ENCODE data around the gene SCAP. TPM values are rescaled to one million over a fixed set of nuclear protein-coding genes. Genes with fewer than 3 reads are reported as not detected.

Gene SCAP
- total and polyA plus RNA-seq, 2 of the 13 experiments (the other 11 are each of a cell fraction or from before 2014, with no cell fraction given) = 40.4 to 53.3 TPM

GRCh38 chr3:47522082-47522987 is 46.6 kb upstream of the SCAP start (continued):
- TF ChIP-seq ZNF292 (CRISPR knock-in tag; IDR thresholded peaks at IDR 0.05; ENCODE audit: borderline replicate concordance, low read depth) = peak; percentile 80; the same call in 1 of the 2 replicates
- peak; percentile 57; the same call in 1 of the 2 replicates for TF ChIP-seq NFKBIZ (CRISPR knock-in tag; IDR thresholded peaks at IDR 0.05)
- TF ChIP-seq, protein P1, sequence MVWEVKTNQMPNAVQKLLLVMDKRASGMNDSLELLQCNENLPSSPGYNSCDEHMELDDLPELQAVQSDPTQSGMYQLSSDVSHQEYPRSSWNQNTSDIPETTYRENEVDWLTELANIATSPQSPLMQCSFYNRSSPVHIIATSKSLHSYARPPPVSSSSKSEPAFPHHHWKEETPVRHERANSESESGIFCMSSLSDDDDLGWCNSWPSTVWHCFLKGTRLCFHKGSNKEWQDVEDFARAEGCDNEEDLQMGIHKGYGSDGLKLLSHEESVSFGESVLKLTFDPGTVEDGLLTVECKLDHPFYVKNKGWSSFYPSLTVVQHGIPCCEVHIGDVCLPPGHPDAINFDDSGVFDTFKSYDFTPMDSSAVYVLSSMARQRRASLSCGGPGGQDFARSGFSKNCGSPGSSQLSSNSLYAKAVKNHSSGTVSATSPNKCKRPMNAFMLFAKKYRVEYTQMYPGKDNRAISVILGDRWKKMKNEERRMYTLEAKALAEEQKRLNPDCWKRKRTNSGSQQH (CRISPR knock-in tag; IDR thresholded peaks at IDR 0.05; ENCODE audit: low read depth) = 0 out of 2 replicates have a peak, but pooled peaks have one; percentile 44
- TF ChIP-seq ERF (CRISPR knock-in tag; IDR thresholded peaks at IDR 0.05) = peak; percentile 64; the same call in 1 of the 2 replicates
- TF ChIP-seq HNF4A (CRISPR knock-in tag; IDR thresholded peaks at IDR 0.05) = no peak
- TF ChIP-seq THAP11 (CRISPR knock-in tag; IDR thresholded peaks at IDR 0.05) = peak; percentile 70
- TF ChIP-seq MATR3 (CRISPR knock-in tag; IDR thresholded peaks at IDR 0.05) = no peak
- TF ChIP-seq ZNF776 (CRISPR knock-in tag; IDR thresholded peaks at IDR 0.05) = peak; percentile 56; the same call in 1 of the 2 replicates
- TF ChIP-seq ONECUT2 (CRISPR knock-in tag; IDR thresholded peaks at IDR 0.05) = no peak
- TF ChIP-seq, protein P2, sequence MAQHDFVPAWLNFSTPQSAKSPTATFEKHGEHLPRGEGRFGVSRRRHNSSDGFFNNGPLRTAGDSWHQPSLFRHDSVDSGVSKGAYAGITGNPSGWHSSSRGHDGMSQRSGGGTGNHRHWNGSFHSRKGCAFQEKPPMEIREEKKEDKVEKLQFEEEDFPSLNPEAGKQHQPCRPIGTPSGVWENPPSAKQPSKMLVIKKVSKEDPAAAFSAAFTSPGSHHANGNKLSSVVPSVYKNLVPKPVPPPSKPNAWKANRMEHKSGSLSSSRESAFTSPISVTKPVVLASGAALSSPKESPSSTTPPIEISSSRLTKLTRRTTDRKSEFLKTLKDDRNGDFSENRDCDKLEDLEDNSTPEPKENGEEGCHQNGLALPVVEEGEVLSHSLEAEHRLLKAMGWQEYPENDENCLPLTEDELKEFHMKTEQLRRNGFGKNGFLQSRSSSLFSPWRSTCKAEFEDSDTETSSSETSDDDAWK (CRISPR knock-in tag; IDR thresholded peaks at IDR 0.05) = no peak
- no peak for TF ChIP-seq YY1 (IDR thresholded peaks at IDR 0.05; ENCODE audit: insufficient read depth, insufficient replicate concordance, low read depth, low read length)
- TF ChIP-seq CBX2 (IDR thresholded peaks at IDR 0.05; ENCODE audit: low read depth, low read length) = no peak
- no peak for TF ChIP-seq CBX2 (CRISPR knock-in tag; IDR thresholded peaks at IDR 0.05; ENCODE audit: low read depth)
- peak; percentile 95 for TF ChIP-seq RNF2 (conservative IDR thresholded peaks at IDR 0.05; ENCODE audit: low read depth)
- TF ChIP-seq HMGA1 (CRISPR knock-in tag; conservative IDR thresholded peaks at IDR 0.05) = no peak
- no peak for TF ChIP-seq ZNF75D (CRISPR knock-in tag; IDR thresholded peaks at IDR 0.05; ENCODE audit: borderline replicate concordance)
- TF ChIP-seq PAX8 (CRISPR knock-in tag; IDR thresholded peaks at IDR 0.05; ENCODE audit: borderline replicate concordance) = no peak
- no peak for TF ChIP-seq SRF (IDR thresholded peaks at IDR 0.05; ENCODE audit: low read depth, low read length)
- no peak for TF ChIP-seq ZBTB7A (CRISPR knock-in tag; IDR thresholded peaks at IDR 0.05)
- no peak; the same call in 1 of the 2 replicates for TF ChIP-seq CCDC6 (CRISPR knock-in tag; IDR thresholded peaks at IDR 0.05)
- no peak for TF ChIP-seq TAF1 (CRISPR knock-in tag; IDR thresholded peaks at IDR 0.05)
- 0 out of 2 replicates have a peak, but pooled peaks have one; percentile 61 for TF ChIP-seq ZNF354B (CRISPR knock-in tag; IDR thresholded peaks at IDR 0.05)
- 0 out of 2 replicates have a peak, but pooled peaks have one; percentile 52 for TF ChIP-seq BRF2 (CRISPR knock-in tag; IDR thresholded peaks at IDR 0.05)
- TF ChIP-seq RAD51 (IDR thresholded peaks at IDR 0.05; ENCODE audit: borderline replicate concordance) = no peak
- TF ChIP-seq, protein P3, sequence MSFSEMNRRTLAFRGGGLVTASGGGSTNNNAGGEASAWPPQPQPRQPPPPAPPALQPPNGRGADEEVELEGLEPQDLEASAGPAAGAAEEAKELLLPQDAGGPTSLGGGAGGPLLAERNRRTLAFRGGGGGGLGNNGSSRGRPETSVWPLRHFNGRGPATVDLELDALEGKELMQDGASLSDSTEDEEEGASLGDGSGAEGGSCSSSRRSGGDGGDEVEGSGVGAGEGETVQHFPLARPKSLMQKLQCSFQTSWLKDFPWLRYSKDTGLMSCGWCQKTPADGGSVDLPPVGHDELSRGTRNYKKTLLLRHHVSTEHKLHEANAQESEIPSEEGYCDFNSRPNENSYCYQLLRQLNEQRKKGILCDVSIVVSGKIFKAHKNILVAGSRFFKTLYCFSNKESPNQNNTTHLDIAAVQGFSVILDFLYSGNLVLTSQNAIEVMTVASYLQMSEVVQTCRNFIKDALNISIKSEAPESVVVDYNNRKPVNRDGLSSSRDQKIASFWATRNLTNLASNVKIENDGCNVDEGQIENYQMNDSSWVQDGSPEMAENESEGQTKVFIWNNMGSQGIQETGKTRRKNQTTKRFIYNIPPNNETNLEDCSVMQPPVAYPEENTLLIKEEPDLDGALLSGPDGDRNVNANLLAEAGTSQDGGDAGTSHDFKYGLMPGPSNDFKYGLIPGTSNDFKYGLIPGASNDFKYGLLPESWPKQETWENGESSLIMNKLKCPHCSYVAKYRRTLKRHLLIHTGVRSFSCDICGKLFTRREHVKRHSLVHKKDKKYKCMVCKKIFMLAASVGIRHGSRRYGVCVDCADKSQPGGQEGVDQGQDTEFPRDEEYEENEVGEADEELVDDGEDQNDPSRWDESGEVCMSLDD (CRISPR knock-in tag; IDR thresholded peaks at IDR 0.05; ENCODE audit: borderline replicate concordance) = no peak

Data from HepG2 (cell line).